Midbrain (tissue), 1 donor: Measurements from ENCODE around the gene TEX44.
"Not testable (repeated sequence)": the region's sequence is repeated elsewhere in the genome, so short reads cannot be mapped to it uniquely, and the experiment has no call there.

Experiments
- DNase-seq: peaks from one replicate; lab custom pipeline; 2025; lab: John Stamatoyannopoulos, UW

Gene TEX44

GRCh38 chr2:231592636-231593145 is at the start of gene TEX44:
TEX44 (plus strand) TSS chr2:231592864; CDS start chr2:231592952, 88 bp downstream.
- DNase-seq: no peak

GRCh38 chr2:231545105-231545902 is 47.4 kb upstream of the TEX44 start:
- DNase-seq: peak; percentile 40

- no peak for DNase-seq
Measured at GRCh38 chr2:231546014-231546715, 46.5 kb upstream of the TEX44 start.

- DNase-seq: no peak
Measured at GRCh38 chr2:231547315-231548110, 45.2 kb upstream of the TEX44 start.

- DNase-seq: no peak
Measured at GRCh38 chr2:231548752-231549151, 43.9 kb upstream of the TEX44 start.

- DNase-seq: no peak
Measured at GRCh38 chr2:231549446-231550239, 43.0 kb upstream of the TEX44 start.

- no peak for DNase-seq
Measured at GRCh38 chr2:231552752-231553151, 39.9 kb upstream of the TEX44 start.

GRCh38 chr2:231554327-231554726 is 38.3 kb upstream of the TEX44 start:
- no peak for DNase-seq

- no peak for DNase-seq
Measured at GRCh38 chr2:231554748-231555545, 37.7 kb upstream of the TEX44 start.

GRCh38 chr2:231556496-231556895 is 36.2 kb upstream of the TEX44 start:
- DNase-seq: not testable (repeated sequence)

- DNase-seq: no peak
Measured at GRCh38 chr2:231556981-231557380, 35.7 kb upstream of the TEX44 start.

- peak; percentile 65 for DNase-seq
Measured at GRCh38 chr2:231557571-231558217, 35.0 kb upstream of the TEX44 start.

- DNase-seq: peak; percentile 79
Measured at GRCh38 chr2:231563378-231563961, 29.2 kb upstream of the TEX44 start.

GRCh38 chr2:231565887-231566594 is 26.6 kb upstream of the TEX44 start:
- DNase-seq: no peak

- DNase-seq: no peak
Measured at GRCh38 chr2:231567159-231567558, 25.5 kb upstream of the TEX44 start.

GRCh38 chr2:231568098-231568784 is 24.4 kb upstream of the TEX44 start:
- no peak for DNase-seq

GRCh38 chr2:231568785-231569435 is 23.8 kb upstream of the TEX44 start:
- DNase-seq: no peak

GRCh38 chr2:231570915-231571314 is 21.7 kb upstream of the TEX44 start:
- DNase-seq: not testable (repeated sequence)
